Thymus (tissue), 14 donors: ENCODE results near the gene NUSAP1. TPM values are rescaled to one million over a fixed set of nuclear protein-coding genes. Genes with fewer than 3 reads are reported as not detected.
"Not testable (repeated sequence)": the region's sequence is repeated elsewhere in the genome, so short reads cannot be mapped to it uniquely, and the experiment has no call there.

Experiments used
- DNase-seq, 9 donors: peaks; one replicate each; pipeline ENCODE4 v3.0.0-alpha.2; 2013; ENCODE audit warnings: low spot score in 9 of 9, low read depth in 6 of 9, missing footprints in 1 of 9
- H3K27ac ChIP-seq, 2 donors: one replicate each; pipeline ENCODE4 v1.5.1; 2013; ENCODE audit warnings: control low read depth in 1 of 2, low read depth in 1 of 2, low read length in 1 of 2, mild to moderate bottlenecking in 1 of 2, moderate library complexity in 1 of 2
- H3K27me3 ChIP-seq, 2 donors: one replicate each; pipeline ENCODE4 v1.5.1; 2013; ENCODE audit warnings: low read length in 1 of 2; ENCODE audit not compliant: control insufficient read depth in 2 of 2, insufficient read depth in 1 of 2
- H3K36me3 ChIP-seq, 2 donors: one replicate each; pipeline ENCODE4 v1.5.1; 2013; ENCODE audit warnings: low read length in 1 of 2, mild to moderate bottlenecking in 1 of 2, moderate library complexity in 1 of 2; ENCODE audit not compliant: control insufficient read depth in 2 of 2, insufficient read depth in 2 of 2
- H3K4me1 ChIP-seq, 2 donors: one replicate each; pipeline ENCODE4 v1.5.1; 2013; ENCODE audit warnings: low read length in 2 of 2; ENCODE audit not compliant: control insufficient read depth in 2 of 2, insufficient read depth in 2 of 2
- H3K4me3 ChIP-seq, 2 donors: one replicate each; pipeline ENCODE4 v1.5.1; 2013; ENCODE audit warnings: low read length in 2 of 2, control low read depth in 1 of 2, mild to moderate bottlenecking in 1 of 2
- H3K9me3 ChIP-seq, 2 donors: one replicate each; pipeline ENCODE4 v1.5.1; 2013; ENCODE audit warnings: low read length in 1 of 2, mild to moderate bottlenecking in 1 of 2; ENCODE audit not compliant: control insufficient read depth in 2 of 2, insufficient read depth in 1 of 2
- WGBS: extraction: QIAGEN DNeasy Blood & Tissue Kit; methylation state at CpG from one replicate; pipeline ENCODE4 v1.1.7; 2013; 5-methylcytosine and 5-hydroxymethylcytosine counted together
- long read RNA-seq, 10 donors: transcript quantifications; one replicate each; lab custom pipeline, GENCODE V29; 2026
- polyA plus RNA-seq: library from polyadenylated mRNA; stranded (reverse); fragments of 200-250 nt; gene quantifications from one replicate; pipeline ENCODE4 v1.2.3, GENCODE V29; 2013
- total RNA-seq: library from RNA; stranded (reverse); fragments of 120-200 nt; gene quantifications from one replicate; pipeline ENCODE4 v1.2.4, GENCODE V29; 2013
- donor health status: healthy.

NUSAP1 gene, protein sequence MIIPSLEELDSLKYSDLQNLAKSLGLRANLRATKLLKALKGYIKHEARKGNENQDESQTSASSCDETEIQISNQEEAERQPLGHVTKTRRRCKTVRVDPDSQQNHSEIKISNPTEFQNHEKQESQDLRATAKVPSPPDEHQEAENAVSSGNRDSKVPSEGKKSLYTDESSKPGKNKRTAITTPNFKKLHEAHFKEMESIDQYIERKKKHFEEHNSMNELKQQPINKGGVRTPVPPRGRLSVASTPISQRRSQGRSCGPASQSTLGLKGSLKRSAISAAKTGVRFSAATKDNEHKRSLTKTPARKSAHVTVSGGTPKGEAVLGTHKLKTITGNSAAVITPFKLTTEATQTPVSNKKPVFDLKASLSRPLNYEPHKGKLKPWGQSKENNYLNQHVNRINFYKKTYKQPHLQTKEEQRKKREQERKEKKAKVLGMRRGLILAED
- total RNA-seq (152 TPM), polyA plus RNA-seq (14.0 TPM)
- long read RNA-seq, donor 1, partial matches to known transcripts: 0 of 4 reads
- long read RNA-seq, donor 1, other reads (novel, unspliced or antisense): 0 of 4 reads
- long read RNA-seq, donor 2: 0 reads
- long read RNA-seq, donor 3, transcript NUSAP1-209 (3 exons, 529 nt): minor isoform, 5 of 134 reads
- long read RNA-seq, donor 3, transcript NUSAP1-202 (11 exons, 2,274 nt): major isoform, 27 of 134 reads
- long read RNA-seq, donor 3, transcript NUSAP1-201 (11 exons, 2,409 nt): minor isoform, 9 of 134 reads
- long read RNA-seq, donor 3, transcript NUSAP1-208 (11 exons, 1,629 nt): minor isoform, 17 of 134 reads
- long read RNA-seq, donor 3, partial matches to known transcripts: 64 of 134 reads
- long read RNA-seq, donor 3, other reads (novel, unspliced or antisense): 10 of 134 reads
- long read RNA-seq, donor 4, transcript NUSAP1-202 (11 exons, 2,274 nt): minor isoform, 8 of 39 reads
- long read RNA-seq, donor 4, transcript NUSAP1-208 (11 exons, 1,629 nt): major isoform, 11 of 39 reads
- long read RNA-seq, donor 4, transcript NUSAP1-209 (3 exons, 529 nt): minor isoform, 7 of 39 reads
- long read RNA-seq, donor 4, partial matches to known transcripts: 6 of 39 reads
- long read RNA-seq, donor 4, other reads (novel, unspliced or antisense): 0 of 39 reads
- long read RNA-seq, donor 5, transcript NUSAP1-208 (11 exons, 1,629 nt): major isoform, 18 of 109 reads
- long read RNA-seq, donor 5, transcript NUSAP1-202 (11 exons, 2,274 nt): minor isoform, 14 of 109 reads
- long read RNA-seq, donor 5, partial matches to known transcripts: 61 of 109 reads
- long read RNA-seq, donor 5, other reads (novel, unspliced or antisense): 5 of 109 reads
- long read RNA-seq, donor 6, transcript NUSAP1-201 (11 exons, 2,409 nt): minor isoform, 6 of 70 reads
- long read RNA-seq, donor 6, transcript NUSAP1-208 (11 exons, 1,629 nt): minor isoform, 18 of 70 reads
- long read RNA-seq, donor 6, transcript NUSAP1-202 (11 exons, 2,274 nt): major isoform, 21 of 70 reads
- long read RNA-seq, donor 6, partial matches to known transcripts: 14 of 70 reads
- long read RNA-seq, donor 6, other reads (novel, unspliced or antisense): 6 of 70 reads
- long read RNA-seq, donor 7, transcript NUSAP1-201 (11 exons, 2,409 nt): minor isoform, 9 of 136 reads
- long read RNA-seq, donor 7, transcript NUSAP1-208 (11 exons, 1,629 nt): major isoform, 29 of 136 reads
- long read RNA-seq, donor 7, transcript NUSAP1-202 (11 exons, 2,274 nt): minor isoform, 21 of 136 reads
- long read RNA-seq, donor 7, partial matches to known transcripts: 41 of 136 reads
- long read RNA-seq, donor 7, other reads (novel, unspliced or antisense): 28 of 136 reads
- long read RNA-seq, donor 8, transcript NUSAP1-202 (11 exons, 2,274 nt): major isoform, 7 of 12 reads
- long read RNA-seq, donor 8, partial matches to known transcripts: 0 of 12 reads
- long read RNA-seq, donor 8, other reads (novel, unspliced or antisense): 0 of 12 reads
- long read RNA-seq, donor 9, transcript NUSAP1-208 (11 exons, 1,629 nt): minor isoform, 12 of 67 reads
- long read RNA-seq, donor 9, transcript NUSAP1-202 (11 exons, 2,274 nt): major isoform, 14 of 67 reads
- long read RNA-seq, donor 9, transcript NUSAP1-201 (11 exons, 2,409 nt): minor isoform, 5 of 67 reads
- long read RNA-seq, donor 9, transcript NUSAP1-209 (3 exons, 529 nt): minor isoform, 8 of 67 reads
- long read RNA-seq, donor 9, partial matches to known transcripts: 19 of 67 reads
- long read RNA-seq, donor 9, other reads (novel, unspliced or antisense): 7 of 67 reads
- long read RNA-seq, donor 10, transcript NUSAP1-209 (3 exons, 529 nt): minor isoform, 6 of 144 reads
- long read RNA-seq, donor 10, transcript NUSAP1-208 (11 exons, 1,629 nt): minor isoform, 11 of 144 reads
- long read RNA-seq, donor 10, transcript NUSAP1-202 (11 exons, 2,274 nt): major isoform, 16 of 144 reads
- long read RNA-seq, donor 10, partial matches to known transcripts: 99 of 144 reads
- long read RNA-seq, donor 10, other reads (novel, unspliced or antisense): 7 of 144 reads

GRCh38 chr15:41332194-41333025 is at the start of gene NUSAP1, which contains the start of gene OIP5:
Gene NUSAP1, plus strand, starts transcription at chr15:41332881. Its CDS starts 77 bp downstream, at chr15:41332958.
Gene OIP5, minus strand, starts transcription at chr15:41332591. Its CDS starts 30 bp downstream, at chr15:41332561.
- peaks cover 0 to 21% of the 10 kb centered on the region in 2 donors for H3K4me1 ChIP-seq
- H3K27me3 ChIP-seq: no peaks in the 10 kb centered on the region
- peak within 1 kb of the TSS; percentile 92 to 93 for H3K4me3 ChIP-seq
- peak within 1 kb of the TSS; percentile 85 to 86 for H3K27ac ChIP-seq
- peaks cover 0 to 5% of the 10 kb centered on the region in 2 donors for H3K36me3 ChIP-seq
- WGBS: under 1% methylated on average over 64 of the region's 64 CpGs
- H3K9me3 ChIP-seq: no peaks in the 10 kb centered on the region
- DNase-seq: peak; percentile 92 to 100 (median 98)

- Histone ChIP-seq H3K27ac (peak overlapping the region; percentile 65 to 74), H3K36me3 (peaks cover 15 to 42% of the 10 kb centered on the region in 2 donors), H3K4me3 (peak overlapping the region; percentile 77 to 98), H3K4me1 (peaks cover 6 to 14% of the 10 kb centered on the region in 2 donors)
- peak in 1 of 9 donors; percentile 15 for DNase-seq
- not testable (repeated sequence) for H3K9me3 ChIP-seq, H3K27me3 ChIP-seq
- 79% methylated on average over 19 of the region's 19 CpGs for WGBS
These were observed 49.6 kb upstream of the NUSAP1 start for GRCh38 chr15:41282980-41283652.

DNA sequence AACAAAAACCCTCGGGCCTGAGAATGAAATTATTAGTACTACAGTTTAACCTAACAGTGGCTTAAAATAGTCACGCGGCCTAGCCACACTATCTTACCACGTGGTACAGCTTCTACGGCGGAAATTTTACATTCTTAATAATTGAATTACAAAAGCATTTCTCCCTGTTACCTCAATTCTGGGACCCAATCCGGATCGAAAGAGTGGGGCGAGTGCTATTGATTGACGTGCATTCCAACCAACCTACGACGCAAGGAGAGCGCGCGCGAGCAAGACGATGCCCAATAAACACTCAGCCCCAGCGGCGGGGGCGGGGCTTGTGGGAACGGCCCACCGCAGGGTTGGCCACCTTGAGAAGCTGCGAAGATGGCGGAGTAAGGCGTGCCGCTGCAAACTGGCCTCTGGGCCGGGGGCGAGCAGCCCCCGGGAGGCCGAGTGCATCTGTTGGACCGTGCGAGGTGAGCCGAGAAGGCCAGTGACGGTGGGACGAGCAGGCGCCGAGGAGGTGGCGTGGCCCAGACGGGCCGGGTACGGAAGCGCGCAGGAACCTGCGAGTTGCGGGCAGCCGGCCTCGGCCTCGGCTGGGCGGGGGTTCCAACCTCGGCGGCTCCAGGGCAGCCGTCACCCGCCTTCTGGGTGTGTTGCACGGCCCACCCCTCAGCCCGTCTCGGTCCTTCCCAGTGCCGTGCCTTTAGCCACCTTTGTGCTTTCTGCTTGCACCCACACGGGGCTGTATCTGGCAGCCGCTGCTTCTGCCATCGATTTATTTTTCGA is 48.8 kb upstream of the NUSAP1 start:
- H3K4me3 ChIP-seq: peak overlapping the region; percentile 77 to 98
- no peaks in the 10 kb centered on the region for H3K27me3 ChIP-seq
- H3K4me1 ChIP-seq: peaks cover 6 to 14% of the 10 kb centered on the region in 2 donors
- under 1% methylated on average over 61 of the region's 61 CpGs for WGBS
- H3K27ac ChIP-seq: peak overlapping the region; percentile 86 to 95
- no peaks in the 10 kb centered on the region for H3K9me3 ChIP-seq
- DNase-seq: peak; percentile 94 to 99 (median 98)
- peaks cover 19 to 49% of the 10 kb centered on the region in 2 donors for H3K36me3 ChIP-seq

GRCh38 chr15:41284427-41285177 is 48.1 kb upstream of the NUSAP1 start:
- Histone ChIP-seq H3K36me3 (peaks cover 18 to 48% of the 10 kb centered on the region in 2 donors), H3K4me1 (peaks cover 6 to 14% of the 10 kb centered on the region in 2 donors)

GRCh38 chr15:41285285-41285684 is 47.4 kb upstream of the NUSAP1 start:
- H3K27ac ChIP-seq: peak overlapping the region; percentile 25 to 34
- H3K4me3 ChIP-seq: peak overlapping the region; percentile 77 to 98
- H3K36me3 ChIP-seq: peaks cover 12 to 46% of the 10 kb centered on the region in 2 donors
- H3K27me3 ChIP-seq: no peaks in the 10 kb centered on the region
- WGBS: 59% methylated on average over 7 of the region's 7 CpGs
- H3K9me3 ChIP-seq: no peaks in the 10 kb centered on the region
- peaks cover 6 to 14% of the 10 kb centered on the region in 2 donors for H3K4me1 ChIP-seq
- no peak for DNase-seq

More at GRCh38 chr15:41284427-41285177, 48.1 kb upstream of the NUSAP1 start:
- Histone ChIP-seq H3K4me3 (peak overlapping the region; percentile 77 to 98), H3K27me3 (no peaks in the 10 kb centered on the region), H3K27ac (peak overlapping the region; percentile 86 to 95), H3K9me3 (no peaks in the 10 kb centered on the region)
- WGBS: under 1% methylated on average over 20 of the region's 20 CpGs
- DNase-seq: peak in 6 of 9 donors; percentile 8 to 47 (median 19)
